SK-N-MC (cell line): ENCODE measurements around the gene TCEAL1.

Experiments used
- EZH2 ChIP-seq: fragments of 200-600 bp; sonication (generic); IDR thresholded peaks from one replicate; pipeline ENCODE4 v1.6.1; 2017; ENCODE audit warnings: antibody characterized with exemption
- FOXP2 ChIP-seq: optimal IDR thresholded peaks from 2 replicates; pipeline ENCODE3; 2011; ENCODE audit warnings: mild to moderate bottlenecking, moderate library complexity; ENCODE audit not compliant: insufficient read depth; ENCODE audit errors: extremely low read length, control extremely low read depth
- POLR2AphosphoS5 ChIP-seq: IDR thresholded peaks from 2 replicates; pipeline ENCODE4 v1.6.1; 2012; ENCODE audit warnings: mild to moderate bottlenecking, low read depth, low read length, borderline replicate concordance

DNA sequence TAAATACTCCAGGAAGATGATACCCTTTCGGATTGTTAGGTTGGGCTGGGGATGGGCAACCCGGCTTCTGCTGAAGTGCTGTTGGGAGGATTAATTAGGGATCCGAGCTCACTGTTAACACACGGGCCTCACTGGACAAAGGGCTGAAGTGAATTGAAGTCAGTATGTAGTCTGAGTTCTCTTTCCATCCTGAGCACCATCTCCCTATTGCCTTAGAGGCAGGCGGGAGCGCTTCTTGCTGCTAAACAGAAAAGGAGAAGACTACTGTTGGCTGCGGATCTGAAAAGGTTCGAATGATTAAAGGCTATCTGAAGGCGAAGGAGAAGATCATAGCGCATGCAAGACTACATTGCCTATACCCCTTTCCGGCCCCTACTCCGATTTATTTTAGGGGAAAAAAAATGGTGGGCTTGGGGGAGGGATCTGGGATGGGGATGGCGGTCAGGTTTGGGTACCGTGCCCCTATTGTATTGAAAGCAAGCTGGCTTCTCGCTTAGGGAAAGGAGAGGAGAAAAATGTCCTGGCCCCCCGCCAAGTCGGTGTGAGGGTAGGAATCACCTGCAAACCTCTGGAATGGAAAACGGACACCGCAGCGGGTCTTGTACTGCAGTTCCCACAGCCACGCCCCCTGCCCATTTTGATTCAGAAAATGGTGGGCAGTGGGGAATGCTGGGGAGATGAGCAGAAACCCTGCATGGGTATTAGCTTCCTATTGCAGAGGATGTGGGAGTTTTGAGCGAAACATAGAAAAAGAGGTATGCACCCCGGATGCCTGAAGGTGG, 35.4 kb downstream of the TCEAL1 start:
- TF ChIP-seq FOXP2 (no peak), POLR2AphosphoS5 (no peak), EZH2 (no peak)
